ENCODE data around the gene KYAT1. TPM values are rescaled to one million over a fixed set of nuclear protein-coding genes. Genes with fewer than 3 reads are reported as not detected.
A peak's percentile ranks its signal among the peaks of the same experiment; 100 is the strongest.

Gene KYAT1
- total RNA-seq, 1 experiment from 2014 or later, result 7.8 TPM

DNA sequence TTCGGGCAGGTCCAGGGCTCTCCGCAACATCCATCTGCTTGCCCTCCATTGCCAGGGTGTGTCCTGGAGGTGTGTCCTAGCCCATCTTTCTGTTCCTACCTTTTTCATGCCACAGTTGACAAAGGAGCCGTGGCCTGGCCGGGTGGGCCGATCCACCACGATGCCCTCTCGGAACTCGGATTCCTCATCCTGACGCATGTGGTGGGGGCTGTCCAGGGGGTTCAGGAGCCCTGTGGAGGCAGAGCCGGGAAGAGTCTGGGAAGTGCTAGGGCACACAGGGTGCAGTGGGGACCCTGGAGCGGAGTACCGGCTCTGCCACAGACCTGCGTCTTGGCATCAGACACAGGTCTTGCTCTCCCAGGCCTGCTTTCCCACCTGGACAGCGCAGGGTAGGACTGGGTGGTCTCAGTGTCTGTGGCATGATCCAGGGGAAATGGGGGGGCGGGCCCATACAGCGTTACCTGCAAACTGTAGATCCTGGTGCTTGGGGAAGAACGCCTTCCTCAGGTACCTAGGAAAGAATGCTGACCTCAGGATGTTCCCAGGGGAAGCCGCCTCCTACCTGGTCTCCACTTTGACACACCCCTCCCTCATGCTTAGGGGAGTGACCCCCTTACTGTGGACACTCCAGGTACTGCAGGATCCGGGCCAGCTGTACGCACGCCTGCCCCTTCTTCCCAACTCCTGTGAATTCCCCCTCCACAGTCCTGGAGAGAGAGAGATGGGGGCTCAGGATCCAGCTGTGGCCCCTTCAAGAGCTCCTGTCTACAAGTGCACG, 55.6 kb downstream of the KYAT1 start:
- H3K4me1 Mint-ChIP-seq (ENCODE audit: low read depth, unreplicated experiment), result peaks cover 21% of the 10 kb centered on the region
- H3K27me3 Mint-ChIP-seq (ENCODE audit: insufficient read depth, unreplicated experiment), result no peaks in the 10 kb centered on the region
- ChIA-PET POLR2A (interaction anchor here (0.5 to 1.0 kb wide), 2 partner anchors 57 to 202 kb away, joined by 3 to 4 read pairs; partner anchors contain the start of gene SH3GLB2), CTCF (no interaction called here)
- peak in 1 of 2 experiments; percentile 55 for DNase-seq
- intact Hi-C loops (cut with micrococcal nuclease; ENCODE audit: unreplicated experiment), result no loop called here
- Histone ChIP-seq H3K4me3 (ENCODE audit: low read depth, low read length) (no peak overlapping the region), H3K36me3 (ENCODE audit: control insufficient read depth, insufficient read depth, low read length) (peaks cover 7% of the 10 kb centered on the region), H3K4me1 (no peaks in the 10 kb centered on the region; the same call in 1 of the 2 replicates), H3K27me3 (replicated peaks; ENCODE audit: control insufficient read depth, insufficient read depth, low read length) (no peaks in the 10 kb centered on the region), H3K9me3 (no peaks in the 10 kb centered on the region)
- no peaks in the 10 kb centered on the region for H3K9me3 Mint-ChIP-seq (ENCODE audit: unreplicated experiment)
- TF ChIP-seq, protein P1, sequence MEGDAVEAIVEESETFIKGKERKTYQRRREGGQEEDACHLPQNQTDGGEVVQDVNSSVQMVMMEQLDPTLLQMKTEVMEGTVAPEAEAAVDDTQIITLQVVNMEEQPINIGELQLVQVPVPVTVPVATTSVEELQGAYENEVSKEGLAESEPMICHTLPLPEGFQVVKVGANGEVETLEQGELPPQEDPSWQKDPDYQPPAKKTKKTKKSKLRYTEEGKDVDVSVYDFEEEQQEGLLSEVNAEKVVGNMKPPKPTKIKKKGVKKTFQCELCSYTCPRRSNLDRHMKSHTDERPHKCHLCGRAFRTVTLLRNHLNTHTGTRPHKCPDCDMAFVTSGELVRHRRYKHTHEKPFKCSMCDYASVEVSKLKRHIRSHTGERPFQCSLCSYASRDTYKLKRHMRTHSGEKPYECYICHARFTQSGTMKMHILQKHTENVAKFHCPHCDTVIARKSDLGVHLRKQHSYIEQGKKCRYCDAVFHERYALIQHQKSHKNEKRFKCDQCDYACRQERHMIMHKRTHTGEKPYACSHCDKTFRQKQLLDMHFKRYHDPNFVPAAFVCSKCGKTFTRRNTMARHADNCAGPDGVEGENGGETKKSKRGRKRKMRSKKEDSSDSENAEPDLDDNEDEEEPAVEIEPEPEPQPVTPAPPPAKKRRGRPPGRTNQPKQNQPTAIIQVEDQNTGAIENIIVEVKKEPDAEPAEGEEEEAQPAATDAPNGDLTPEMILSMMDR (IDR thresholded peaks at IDR 0.05; ENCODE audit: insufficient read depth in 1 of 2, low read depth in 1 of 2, low read length in 1 of 2, severe bottlenecking in 1 of 2, unreplicated experiment in 1 of 2), result peak in 1 of 2 experiments; percentile 38
- no peak overlapping the region for H3K27ac Mint-ChIP-seq (ENCODE audit: unreplicated experiment)
- H3K4me3 Mint-ChIP-seq (ENCODE audit: unreplicated experiment), result no peak overlapping the region
- H3K36me3 Mint-ChIP-seq (ENCODE audit: insufficient read depth, unreplicated experiment), result peaks cover 83% of the 10 kb centered on the region
- no TSS peak for BruUV-seq (replicated peaks)

DNA sequence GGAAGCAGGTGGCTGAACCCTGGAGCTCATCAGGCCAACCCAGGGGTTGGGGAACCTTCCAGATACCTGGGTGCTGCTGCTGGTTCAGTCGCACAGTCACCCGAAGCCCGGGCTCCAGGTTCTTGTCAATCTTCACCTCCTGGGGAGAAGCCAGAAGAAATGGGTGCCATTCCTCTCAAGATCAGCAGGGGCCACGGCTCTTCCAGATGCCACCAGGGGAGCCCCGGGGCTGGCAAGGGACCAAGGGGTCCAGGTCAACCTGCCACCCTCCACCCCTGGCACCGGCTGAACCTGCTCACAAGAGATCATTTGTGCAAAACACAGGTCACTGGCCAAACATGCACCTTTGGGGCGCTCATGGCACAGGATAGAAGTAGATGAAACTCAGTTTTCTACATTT, 56.8 kb downstream of the KYAT1 start:
- ChIA-PET CTCF (no interaction called here), POLR2A (no interaction called here)
- Mint-ChIP-seq H3K27me3 (ENCODE audit: insufficient read depth, unreplicated experiment) (no peaks in the 10 kb centered on the region), H3K27ac (ENCODE audit: unreplicated experiment) (no peak overlapping the region), H3K4me1 (ENCODE audit: low read depth, unreplicated experiment) (peaks cover 25% of the 10 kb centered on the region), H3K9me3 (ENCODE audit: unreplicated experiment) (no peaks in the 10 kb centered on the region), H3K4me3 (ENCODE audit: unreplicated experiment) (no peak overlapping the region), H3K36me3 (ENCODE audit: insufficient read depth, unreplicated experiment) (peaks cover 94% of the 10 kb centered on the region)
- intact Hi-C loops (cut with micrococcal nuclease; ENCODE audit: unreplicated experiment), result no loop called here
- TF ChIP-seq, protein P1 (IDR thresholded peaks at IDR 0.05; ENCODE audit: insufficient read depth in 1 of 2, low read depth in 1 of 2, low read length in 1 of 2, severe bottlenecking in 1 of 2, unreplicated experiment in 1 of 2), result no peak
- no TSS peak for BruUV-seq (replicated peaks)
- DNase-seq, result no peak
- Histone ChIP-seq H3K4me3 (ENCODE audit: low read depth, low read length) (no peak overlapping the region), H3K36me3 (ENCODE audit: control insufficient read depth, insufficient read depth, low read length) (peaks cover 7% of the 10 kb centered on the region), H3K27me3 (replicated peaks; ENCODE audit: control insufficient read depth, insufficient read depth, low read length) (no peaks in the 10 kb centered on the region), H3K4me1 (no peaks in the 10 kb centered on the region; the same call in 1 of the 2 replicates), H3K9me3 (no peaks in the 10 kb centered on the region)

DNA sequence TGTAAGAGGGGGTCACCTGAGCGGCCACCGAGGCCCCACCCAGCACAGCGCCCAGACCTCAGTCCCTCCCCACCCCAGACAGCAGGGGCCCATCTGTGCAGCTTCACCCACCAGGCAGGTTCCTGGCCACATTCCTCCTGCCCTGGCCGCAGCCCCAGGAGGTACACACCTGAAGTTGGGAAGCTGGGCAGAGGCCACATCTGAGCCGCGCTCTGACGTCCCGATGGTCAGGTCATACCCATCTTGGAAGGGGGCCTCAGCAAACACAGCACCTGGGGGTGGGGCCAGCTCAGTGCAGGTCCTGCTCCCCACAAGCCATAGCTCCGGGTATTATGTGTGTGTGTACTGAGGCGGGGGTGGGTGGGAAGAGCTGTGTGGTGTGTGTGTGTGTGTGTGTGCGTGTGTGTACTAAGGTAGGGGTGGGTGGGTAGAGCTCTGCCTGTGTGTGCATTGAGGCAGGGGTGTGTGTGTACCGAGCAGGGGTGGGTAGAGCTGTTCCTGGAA, 57.8 kb downstream of the KYAT1 start:
- Mint-ChIP-seq H3K4me3 (ENCODE audit: unreplicated experiment) (no peak overlapping the region), H3K36me3 (ENCODE audit: insufficient read depth, unreplicated experiment) (peaks cover 94% of the 10 kb centered on the region), H3K4me1 (ENCODE audit: low read depth, unreplicated experiment) (peaks cover 22% of the 10 kb centered on the region), H3K27ac (ENCODE audit: unreplicated experiment) (no peak overlapping the region), H3K27me3 (ENCODE audit: insufficient read depth, unreplicated experiment) (no peaks in the 10 kb centered on the region), H3K9me3 (ENCODE audit: unreplicated experiment) (no peaks in the 10 kb centered on the region)
- no peak for DNase-seq
- intact Hi-C loops (cut with micrococcal nuclease; ENCODE audit: unreplicated experiment), result no loop called here
- H3K9me3 ChIP-seq, result no peaks in the 10 kb centered on the region
- H3K36me3 ChIP-seq (ENCODE audit: control insufficient read depth, insufficient read depth, low read length), result peaks cover 7% of the 10 kb centered on the region
- H3K4me1 ChIP-seq, result no peaks in the 10 kb centered on the region; the same call in 1 of the 2 replicates
- ChIA-PET POLR2A (no interaction called here), CTCF (no interaction called here)
- no peak overlapping the region for H3K4me3 ChIP-seq (ENCODE audit: low read depth, low read length)
- no TSS peak for BruUV-seq (replicated peaks)
- TF ChIP-seq, protein P1 (IDR thresholded peaks at IDR 0.05; ENCODE audit: insufficient read depth in 1 of 2, low read depth in 1 of 2, low read length in 1 of 2, severe bottlenecking in 1 of 2, unreplicated experiment in 1 of 2), result no peak
- H3K27me3 ChIP-seq (replicated peaks; ENCODE audit: control insufficient read depth, insufficient read depth, low read length), result no peaks in the 10 kb centered on the region

Data from Caco-2 (cell line).